AG09319 (cell line): ENCODE measurements around the gene SEMA4D.

Experiments
- DNase-seq: peaks from one replicate; pipeline ENCODE4 v3.0.0-alpha.2; 2010; ENCODE audit warnings: low read depth; ENCODE audit errors: extremely low read depth
- CTCF ChIP-seq: IDR thresholded peaks from 2 replicates; pipeline ENCODE4 v1.5.1; 2011; ENCODE audit warnings: low read depth, mild to moderate bottlenecking, inconsistent platforms, low read length, moderate library complexity

The SEMA4D gene

DNA sequence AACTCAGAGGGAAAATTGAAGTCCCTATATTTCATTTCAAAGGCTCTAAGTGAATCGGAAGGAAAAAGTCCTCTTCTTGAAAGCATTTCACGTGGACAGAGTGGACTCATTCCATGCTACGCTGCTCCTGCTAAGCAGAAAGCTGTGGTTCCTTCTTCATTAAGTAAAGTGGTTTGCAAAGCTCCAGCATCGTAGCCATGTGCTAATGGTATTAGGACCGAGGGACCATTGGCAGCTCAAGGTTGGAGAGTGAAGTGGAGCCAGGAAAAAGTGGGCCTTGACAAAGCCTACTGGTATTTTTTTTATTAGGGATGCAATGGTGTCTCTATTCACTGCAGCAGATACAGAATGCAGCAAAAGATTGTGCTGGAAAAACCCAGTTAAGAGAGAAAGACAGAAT lies 16.4 kb upstream of the SEMA4D start:
- no peak for TF ChIP-seq CTCF

DNA sequence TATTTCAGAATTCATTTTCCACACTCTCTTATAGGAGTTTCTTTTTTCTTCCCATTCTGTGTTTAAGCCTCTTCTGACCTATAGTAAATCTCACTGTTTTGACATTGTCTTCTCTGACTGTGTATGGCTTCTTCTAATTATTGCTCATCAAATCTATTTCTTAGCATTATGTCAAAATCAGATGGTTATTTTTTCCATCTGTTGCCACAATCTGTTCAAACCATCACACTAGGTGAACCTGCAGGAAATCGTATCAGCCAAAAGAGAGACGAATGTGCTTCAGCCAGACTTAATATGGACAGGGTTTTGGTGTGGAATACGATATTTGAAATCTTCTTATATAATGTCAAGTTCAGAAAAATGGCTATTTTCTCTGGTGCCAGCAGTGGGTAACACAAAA lies 15.9 kb upstream of the SEMA4D start:
- no peak for DNase-seq
- no peak for TF ChIP-seq CTCF

More for the DNA sequence above, 16.4 kb upstream of the SEMA4D start:
- DNase-seq: no peak

DNA sequence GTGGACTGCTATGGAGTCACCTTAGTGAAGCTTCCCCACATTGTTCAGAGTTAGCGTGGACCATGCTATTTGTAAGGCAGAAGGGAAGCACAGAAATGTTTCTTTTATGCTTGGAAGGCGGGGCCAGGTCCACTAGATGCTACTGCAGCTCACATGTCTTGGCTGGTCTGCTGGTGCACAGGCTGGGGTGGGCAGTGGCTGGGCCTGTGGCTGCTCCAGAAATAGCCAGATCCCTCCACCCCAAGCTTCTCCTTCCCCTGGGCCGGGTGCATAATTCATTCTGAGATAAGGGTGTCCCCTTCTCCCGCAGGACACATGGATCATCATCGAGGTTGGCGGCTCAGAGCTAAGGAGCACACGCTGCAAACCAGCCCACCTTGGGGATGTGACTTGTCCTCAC lies 14.5 kb upstream of the SEMA4D start:
- TF ChIP-seq CTCF: no peak
- no peak for DNase-seq

DNA sequence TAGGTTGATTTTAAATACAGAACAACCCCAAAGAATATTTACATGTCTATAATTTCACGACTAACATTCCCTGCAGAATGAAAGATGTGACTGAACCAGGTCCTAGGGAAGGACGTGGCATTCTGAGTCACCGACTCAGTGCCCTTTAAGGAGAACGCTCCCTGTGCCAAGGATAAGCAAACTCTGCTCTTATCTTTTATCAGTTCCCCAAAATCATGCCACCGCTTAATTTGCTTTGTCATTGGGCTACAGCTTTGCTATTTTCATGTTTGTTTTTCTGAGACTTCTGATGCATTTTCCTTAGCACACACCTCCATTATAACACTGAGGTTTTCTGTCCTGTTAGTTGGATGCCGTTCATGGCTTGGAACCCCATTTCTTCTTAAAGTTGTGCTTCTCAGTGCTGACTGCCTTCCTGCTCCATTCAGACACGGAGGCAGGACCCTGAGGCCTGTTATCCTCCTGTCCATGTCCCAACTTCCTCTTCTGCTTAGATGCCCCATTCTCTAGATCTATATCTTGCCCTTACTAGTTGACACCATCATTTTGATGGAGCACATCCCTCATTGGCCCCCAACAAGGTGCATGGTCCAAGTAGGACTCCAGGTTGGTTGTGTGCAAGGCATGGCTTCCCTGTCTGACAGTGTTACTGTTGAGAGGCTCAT lies 11.2 kb upstream of the SEMA4D start:
- TF ChIP-seq CTCF: no peak
- no peak for DNase-seq

DNA sequence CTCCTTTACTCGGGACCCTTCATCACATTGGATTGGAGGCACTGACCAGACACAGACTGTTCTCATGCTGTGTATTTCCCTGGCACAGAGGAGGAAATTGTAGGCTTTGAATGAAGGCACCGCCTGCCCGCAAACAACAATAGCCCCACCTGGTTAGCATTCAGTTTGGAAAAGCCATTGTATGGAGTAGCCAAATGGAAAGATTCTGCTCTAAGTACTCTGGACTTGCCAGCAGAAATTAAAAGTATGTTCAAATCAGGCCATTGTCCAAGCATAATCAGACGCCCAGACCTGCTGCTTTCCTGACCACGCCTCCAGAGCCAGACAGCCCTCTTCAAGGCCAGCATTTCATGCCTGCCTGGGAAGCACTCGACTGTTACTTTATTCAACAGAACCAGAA lies 8.0 kb upstream of the SEMA4D start:
- no peak for TF ChIP-seq CTCF
- DNase-seq: no peak

DNA sequence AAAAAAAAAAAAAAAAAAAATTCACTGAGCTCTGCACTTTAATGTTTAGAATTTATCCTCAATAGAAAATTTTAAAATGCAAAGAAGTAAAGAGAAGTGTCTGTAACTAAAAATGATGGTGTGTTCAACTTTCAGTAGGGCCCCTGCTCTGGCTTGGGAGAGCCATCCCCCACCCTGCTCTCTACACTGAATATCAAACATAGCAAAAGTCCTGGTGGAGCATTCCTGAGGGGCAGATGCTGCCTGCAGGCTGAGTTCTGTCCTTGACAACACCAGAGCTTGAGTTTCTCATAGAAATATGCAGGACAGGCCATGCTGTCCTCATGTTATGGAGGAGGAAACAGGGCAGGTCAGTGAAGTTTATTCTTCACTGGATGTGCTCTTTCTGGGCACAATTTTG lies 7.1 kb upstream of the SEMA4D start:
- no peak for DNase-seq
- no peak for TF ChIP-seq CTCF

GRCh38 chr9:89502671-89503070 lies 4.8 kb upstream of the SEMA4D start:
- DNase-seq: no peak
- no peak for TF ChIP-seq CTCF
